WTC11 (cell line): Measurements from ENCODE around the gene TES. TPM values are rescaled to one million over a fixed set of nuclear protein-coding genes. Genes with fewer than 3 reads are reported as not detected.

Source experiments
- ATAC-seq: fragments of 200-7000 bp; cut with Tn5 transposase; 2 replicates; pipeline ENCODE4 v1.10.0; 2021; ENCODE audit warnings: mild to moderate bottlenecking, moderate library complexity
- CTCF ChIA-PET: fragments of 300-600 bp; sonication (Branson Sonifier 250); formaldehyde crosslinking; loops from one replicate; lab custom pipeline; 2021; ENCODE audit warnings: antibody characterized with exemption; lab: Charles Lee
- POLR2A ChIA-PET: fragments of 350-600 bp; sonication (Branson Sonifier 250); formaldehyde crosslinking; loops from one replicate; lab custom pipeline; 2021; ENCODE audit warnings: antibody characterized with exemption; lab: Charles Lee
- DNase-seq: peaks from one replicate; pipeline ENCODE4 v3.0.0; 2021; ENCODE audit warnings: low spot score
- H3K27ac Mint-ChIP-seq: 2 replicates; pipeline ENCODE4 v1.8.0; 2021; ENCODE audit warnings: mixed read lengths
- H3K27me3 Mint-ChIP-seq: 2 replicates; pipeline ENCODE4 v1.8.0; 2021; ENCODE audit warnings: low read depth, mild to moderate bottlenecking, moderate library complexity, mixed read lengths
- H3K36me3 Mint-ChIP-seq: 2 replicates; pipeline ENCODE4 v1.8.0; 2021; ENCODE audit warnings: mixed read lengths
- H3K4me1 Mint-ChIP-seq: 2 replicates; pipeline ENCODE4 v1.8.0; 2022; ENCODE audit warnings: mixed read lengths
- H3K4me3 Mint-ChIP-seq: 2 replicates; pipeline ENCODE4 v1.8.0; 2021; ENCODE audit warnings: mild to moderate bottlenecking, moderate library complexity, mixed read lengths
- H3K9me3 Mint-ChIP-seq: 2 replicates; pipeline ENCODE4 v1.8.0; 2021; ENCODE audit warnings: mixed read lengths
- EMX1 ChIP-seq: fragments of 250-450 bp; sonication (Bioruptor Pico); IDR thresholded peaks from 2 replicates; pipeline ENCODE4 v1.8.0; 2021; ENCODE audit warnings: mild to moderate bottlenecking
- ESRRA ChIP-seq: sonication (generic); formaldehyde crosslinking; IDR thresholded peaks from 2 replicates; pipeline ENCODE4 v1.8.1; 2022; ENCODE audit warnings: mild to moderate bottlenecking, missing genetic modification reagents, borderline replicate concordance
- ETV6 ChIP-seq: sonication (generic); formaldehyde crosslinking; IDR thresholded peaks from 2 replicates; pipeline ENCODE4 v1.8.1; 2022; ENCODE audit warnings: mild to moderate bottlenecking, missing genetic modification reagents
- FOXK1 ChIP-seq: sonication (generic); formaldehyde crosslinking; IDR thresholded peaks from 2 replicates; pipeline ENCODE4 v1.8.0; 2022; ENCODE audit warnings: mild to moderate bottlenecking, moderate library complexity, missing genetic modification reagents
- JAZF1 ChIP-seq: fragments of 250-450 bp; sonication (Bioruptor Pico); IDR thresholded peaks from 2 replicates; pipeline ENCODE4 v1.9.0; 2021; ENCODE audit warnings: moderate library complexity, mild to moderate bottlenecking, inconsistent platforms
- JUN ChIP-seq: sonication (generic); formaldehyde crosslinking; IDR thresholded peaks from 2 replicates; pipeline ENCODE4 v1.8.0; 2023; ENCODE audit warnings: mild to moderate bottlenecking, missing genetic modification reagents
- KAT7 ChIP-seq: sonication (generic); formaldehyde crosslinking; IDR thresholded peaks from 2 replicates; pipeline ENCODE4 v1.8.1; 2023; ENCODE audit warnings: missing genetic modification reagents, mild to moderate bottlenecking, borderline replicate concordance
- MYBL2 ChIP-seq: sonication (generic); formaldehyde crosslinking; IDR thresholded peaks from 2 replicates; pipeline ENCODE4 v1.8.1; 2023; ENCODE audit warnings: mild to moderate bottlenecking, moderate library complexity, missing genetic modification reagents
- NFYB ChIP-seq: sonication (generic); formaldehyde crosslinking; conservative IDR thresholded peaks from 2 replicates; pipeline ENCODE4 v1.8.0; 2022; ENCODE audit warnings: low read depth, missing genetic modification reagents
- RELA ChIP-seq: sonication (generic); formaldehyde crosslinking; IDR thresholded peaks from 2 replicates; pipeline ENCODE4 v1.8.1; 2022; ENCODE audit warnings: missing genetic modification reagents, mild to moderate bottlenecking, borderline replicate concordance
- RORB ChIP-seq: fragments of 250-450 bp; sonication (Bioruptor Pico); IDR thresholded peaks from 2 replicates; pipeline ENCODE4 v1.9.0; 2021; ENCODE audit warnings: mild to moderate bottlenecking
- SP1 ChIP-seq: sonication (generic); formaldehyde crosslinking; conservative IDR thresholded peaks from 2 replicates; pipeline ENCODE4 v1.8.1; 2022; ENCODE audit warnings: missing genetic modification reagents
- TEAD1 ChIP-seq: sonication (generic); formaldehyde crosslinking; IDR thresholded peaks from 2 replicates; pipeline ENCODE4 v1.8.0; 2022; ENCODE audit warnings: mild to moderate bottlenecking, missing genetic modification reagents
- TEAD4 ChIP-seq: sonication (generic); formaldehyde crosslinking; IDR thresholded peaks from 2 replicates; pipeline ENCODE4 v1.8.0; 2022; ENCODE audit warnings: mild to moderate bottlenecking, missing genetic modification reagents
- ZBTB21 ChIP-seq: sonication (generic); formaldehyde crosslinking; IDR thresholded peaks from 2 replicates; pipeline ENCODE4 v1.8.1; 2023; ENCODE audit warnings: mild to moderate bottlenecking, missing genetic modification reagents, borderline replicate concordance
- ZNF138 ChIP-seq: sonication (generic); formaldehyde crosslinking; conservative IDR thresholded peaks from 2 replicates; pipeline ENCODE4 v1.8.1; 2022; ENCODE audit warnings: mild to moderate bottlenecking, moderate library complexity, missing genetic modification reagents
- ZNF232 ChIP-seq: sonication (generic); formaldehyde crosslinking; IDR thresholded peaks from 2 replicates; pipeline ENCODE4 v1.8.0; 2022; ENCODE audit warnings: mild to moderate bottlenecking, missing genetic modification reagents
- total RNA-seq: library from RNA; stranded (reverse); gene quantifications from 3 replicates; pipeline ENCODE4 v1.2.3, GENCODE V29; 2021
- TF ChIP-seq, protein P1 (sequence below): fragments of 250-450 bp; sonication (Bioruptor Pico); IDR thresholded peaks from 2 replicates; pipeline ENCODE4 v1.9.0; 2021; ENCODE audit warnings: mild to moderate bottlenecking
- TF ChIP-seq, protein P2 (sequence below): sonication (generic); formaldehyde crosslinking; IDR thresholded peaks from 2 replicates; pipeline ENCODE4 v1.8.1; 2022; ENCODE audit warnings: low read depth, mild to moderate bottlenecking, moderate library complexity, missing genetic modification reagents, borderline replicate concordance
- TF ChIP-seq, protein P3 (sequence below): sonication (generic); formaldehyde crosslinking; IDR thresholded peaks from 2 replicates; pipeline ENCODE4 v1.8.1; 2023; ENCODE audit warnings: mild to moderate bottlenecking, missing genetic modification reagents, moderate library complexity
- TF ChIP-seq, protein P4 (sequence below): sonication (generic); formaldehyde crosslinking; IDR thresholded peaks from 2 replicates; pipeline ENCODE4 v1.8.1; 2022; ENCODE audit warnings: low read depth, missing genetic modification reagents, borderline replicate concordance
- TF ChIP-seq, protein P5 (sequence below): sonication (generic); formaldehyde crosslinking; IDR thresholded peaks from 2 replicates; pipeline ENCODE4 v1.8.0; 2023; ENCODE audit warnings: mild to moderate bottlenecking, missing genetic modification reagents
- TF ChIP-seq, protein P6 (sequence below): sonication (generic); formaldehyde crosslinking; IDR thresholded peaks from 2 replicates; pipeline ENCODE4 v1.8.1; 2022; ENCODE audit warnings: mild to moderate bottlenecking, missing genetic modification reagents, moderate library complexity, borderline replicate concordance

The TES gene
- total RNA-seq, 1 experiment from 2014 or later, result 48.5 TPM

DNA sequence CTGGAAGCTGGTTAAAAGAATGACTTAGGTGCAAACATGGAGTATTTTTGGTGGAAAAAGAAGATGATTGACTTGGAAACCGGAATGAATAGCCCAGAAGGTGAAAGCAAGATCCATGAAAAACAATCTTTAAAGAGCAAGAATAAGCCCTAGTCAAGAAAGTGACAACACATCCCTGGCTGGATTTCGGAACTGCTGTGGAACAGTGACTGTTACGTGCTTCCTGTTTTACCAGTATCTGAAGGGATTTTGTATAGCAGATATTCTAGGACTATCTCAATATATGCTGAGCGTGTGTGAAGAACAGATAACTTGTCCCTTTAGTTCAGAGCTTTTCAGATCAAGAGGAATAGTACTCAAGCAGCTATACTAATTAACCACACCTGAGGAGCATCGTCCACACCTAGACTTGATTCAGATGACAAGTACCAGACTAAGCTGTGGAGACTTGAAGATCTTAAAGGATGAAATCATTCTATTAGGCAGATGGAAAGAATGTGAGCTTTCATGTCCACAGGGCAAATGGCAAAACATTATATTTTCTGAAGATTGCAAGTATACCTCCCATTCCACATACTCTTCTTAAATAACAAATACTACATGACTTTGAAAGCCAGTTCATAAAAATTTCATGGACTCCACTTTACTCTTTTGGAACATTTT, 11.5 kb upstream of the TES start (continued):
- TF ChIP-seq SP1 (CRISPR knock-in tag), result no peak
- TF ChIP-seq, protein P1, sequence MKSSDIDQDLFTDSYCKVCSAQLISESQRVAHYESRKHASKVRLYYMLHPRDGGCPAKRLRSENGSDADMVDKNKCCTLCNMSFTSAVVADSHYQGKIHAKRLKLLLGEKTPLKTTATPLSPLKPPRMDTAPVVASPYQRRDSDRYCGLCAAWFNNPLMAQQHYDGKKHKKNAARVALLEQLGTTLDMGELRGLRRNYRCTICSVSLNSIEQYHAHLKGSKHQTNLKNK (CRISPR knock-in tag), result no peak
- TF ChIP-seq RORB (CRISPR knock-in tag), result no peak
- TF ChIP-seq, protein P2, sequence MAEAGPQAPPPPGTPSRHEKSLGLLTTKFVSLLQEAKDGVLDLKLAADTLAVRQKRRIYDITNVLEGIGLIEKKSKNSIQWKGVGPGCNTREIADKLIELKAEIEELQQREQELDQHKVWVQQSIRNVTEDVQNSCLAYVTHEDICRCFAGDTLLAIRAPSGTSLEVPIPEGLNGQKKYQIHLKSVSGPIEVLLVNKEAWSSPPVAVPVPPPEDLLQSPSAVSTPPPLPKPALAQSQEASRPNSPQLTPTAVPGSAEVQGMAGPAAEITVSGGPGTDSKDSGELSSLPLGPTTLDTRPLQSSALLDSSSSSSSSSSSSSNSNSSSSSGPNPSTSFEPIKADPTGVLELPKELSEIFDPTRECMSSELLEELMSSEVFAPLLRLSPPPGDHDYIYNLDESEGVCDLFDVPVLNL (CRISPR knock-in tag), result no peak

DNA sequence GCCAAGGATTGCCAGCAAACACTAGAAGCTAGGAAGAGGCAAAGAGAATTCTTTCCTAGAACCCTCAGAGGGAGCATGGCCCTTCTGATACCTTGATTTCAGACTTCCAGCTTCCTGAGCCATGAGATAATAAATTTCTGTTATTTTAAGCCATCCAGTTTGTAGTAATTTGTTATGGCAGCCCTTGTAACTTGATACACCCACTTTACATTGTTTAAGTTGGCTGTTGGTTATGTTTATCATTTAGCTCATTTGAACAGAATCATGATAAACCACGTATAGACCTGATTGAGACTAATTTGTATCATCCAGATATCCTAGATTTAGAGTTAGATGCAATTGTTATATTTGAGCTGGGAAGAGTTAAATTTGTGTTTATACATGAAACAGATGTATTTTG, 9.4 kb upstream of the TES start:
- ATAC-seq, result no peak
- ChIA-PET POLR2A (interaction anchor here (1.5 kb wide), 1 partner anchor 9 kb away, joined by 5 read pairs; the partner anchor contains the start of gene TES), CTCF (interaction anchor here (1.5 kb wide), 1 partner anchor 35 kb away, joined by 3 read pairs; no protein-coding TSS in a partner anchor)
- no peaks in the 10 kb centered on the region for H3K27me3 Mint-ChIP-seq
- no peak for TF ChIP-seq ZNF232 (CRISPR knock-in tag)
- no peak for TF ChIP-seq TEAD4 (CRISPR knock-in tag)
- TF ChIP-seq, protein P3, sequence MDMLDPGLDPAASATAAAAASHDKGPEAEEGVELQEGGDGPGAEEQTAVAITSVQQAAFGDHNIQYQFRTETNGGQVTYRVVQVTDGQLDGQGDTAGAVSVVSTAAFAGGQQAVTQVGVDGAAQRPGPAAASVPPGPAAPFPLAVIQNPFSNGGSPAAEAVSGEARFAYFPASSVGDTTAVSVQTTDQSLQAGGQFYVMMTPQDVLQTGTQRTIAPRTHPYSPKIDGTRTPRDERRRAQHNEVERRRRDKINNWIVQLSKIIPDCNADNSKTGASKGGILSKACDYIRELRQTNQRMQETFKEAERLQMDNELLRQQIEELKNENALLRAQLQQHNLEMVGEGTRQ, result no peak
- no peak for TF ChIP-seq TEAD1
- no peak for TF ChIP-seq JAZF1
- no peak for TF ChIP-seq ZNF138
- TF ChIP-seq ETV6 (CRISPR knock-in tag), result no peak
- no peak for TF ChIP-seq RELA (CRISPR knock-in tag)
- no peak for TF ChIP-seq MYBL2
- no peak for TF ChIP-seq KAT7 (CRISPR knock-in tag)
- TF ChIP-seq, protein P4, sequence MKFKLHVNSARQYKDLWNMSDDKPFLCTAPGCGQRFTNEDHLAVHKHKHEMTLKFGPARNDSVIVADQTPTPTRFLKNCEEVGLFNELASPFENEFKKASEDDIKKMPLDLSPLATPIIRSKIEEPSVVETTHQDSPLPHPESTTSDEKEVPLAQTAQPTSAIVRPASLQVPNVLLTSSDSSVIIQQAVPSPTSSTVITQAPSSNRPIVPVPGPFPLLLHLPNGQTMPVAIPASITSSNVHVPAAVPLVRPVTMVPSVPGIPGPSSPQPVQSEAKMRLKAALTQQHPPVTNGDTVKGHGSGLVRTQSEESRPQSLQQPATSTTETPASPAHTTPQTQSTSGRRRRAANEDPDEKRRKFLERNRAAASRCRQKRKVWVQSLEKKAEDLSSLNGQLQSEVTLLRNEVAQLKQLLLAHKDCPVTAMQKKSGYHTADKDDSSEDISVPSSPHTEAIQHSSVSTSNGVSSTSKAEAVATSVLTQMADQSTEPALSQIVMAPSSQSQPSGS (CRISPR knock-in tag), result no peak
- TF ChIP-seq, protein P5, sequence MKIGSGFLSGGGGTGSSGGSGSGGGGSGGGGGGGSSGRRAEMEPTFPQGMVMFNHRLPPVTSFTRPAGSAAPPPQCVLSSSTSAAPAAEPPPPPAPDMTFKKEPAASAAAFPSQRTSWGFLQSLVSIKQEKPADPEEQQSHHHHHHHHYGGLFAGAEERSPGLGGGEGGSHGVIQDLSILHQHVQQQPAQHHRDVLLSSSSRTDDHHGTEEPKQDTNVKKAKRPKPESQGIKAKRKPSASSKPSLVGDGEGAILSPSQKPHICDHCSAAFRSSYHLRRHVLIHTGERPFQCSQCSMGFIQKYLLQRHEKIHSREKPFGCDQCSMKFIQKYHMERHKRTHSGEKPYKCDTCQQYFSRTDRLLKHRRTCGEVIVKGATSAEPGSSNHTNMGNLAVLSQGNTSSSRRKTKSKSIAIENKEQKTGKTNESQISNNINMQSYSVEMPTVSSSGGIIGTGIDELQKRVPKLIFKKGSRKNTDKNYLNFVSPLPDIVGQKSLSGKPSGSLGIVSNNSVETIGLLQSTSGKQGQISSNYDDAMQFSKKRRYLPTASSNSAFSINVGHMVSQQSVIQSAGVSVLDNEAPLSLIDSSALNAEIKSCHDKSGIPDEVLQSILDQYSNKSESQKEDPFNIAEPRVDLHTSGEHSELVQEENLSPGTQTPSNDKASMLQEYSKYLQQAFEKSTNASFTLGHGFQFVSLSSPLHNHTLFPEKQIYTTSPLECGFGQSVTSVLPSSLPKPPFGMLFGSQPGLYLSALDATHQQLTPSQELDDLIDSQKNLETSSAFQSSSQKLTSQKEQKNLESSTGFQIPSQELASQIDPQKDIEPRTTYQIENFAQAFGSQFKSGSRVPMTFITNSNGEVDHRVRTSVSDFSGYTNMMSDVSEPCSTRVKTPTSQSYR (CRISPR knock-in tag), result no peak
- TF ChIP-seq JUN, result no peak
- no peak for TF ChIP-seq ZBTB21 (CRISPR knock-in tag)
- TF ChIP-seq FOXK1 (CRISPR knock-in tag), result no peak
- TF ChIP-seq, protein P6, sequence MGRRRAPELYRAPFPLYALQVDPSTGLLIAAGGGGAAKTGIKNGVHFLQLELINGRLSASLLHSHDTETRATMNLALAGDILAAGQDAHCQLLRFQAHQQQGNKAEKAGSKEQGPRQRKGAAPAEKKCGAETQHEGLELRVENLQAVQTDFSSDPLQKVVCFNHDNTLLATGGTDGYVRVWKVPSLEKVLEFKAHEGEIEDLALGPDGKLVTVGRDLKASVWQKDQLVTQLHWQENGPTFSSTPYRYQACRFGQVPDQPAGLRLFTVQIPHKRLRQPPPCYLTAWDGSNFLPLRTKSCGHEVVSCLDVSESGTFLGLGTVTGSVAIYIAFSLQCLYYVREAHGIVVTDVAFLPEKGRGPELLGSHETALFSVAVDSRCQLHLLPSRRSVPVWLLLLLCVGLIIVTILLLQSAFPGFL (CRISPR knock-in tag), result no peak
- TF ChIP-seq NFYB (CRISPR knock-in tag), result no peak
- TF ChIP-seq EMX1 (CRISPR knock-in tag), result no peak
- TF ChIP-seq ESRRA (CRISPR knock-in tag), result no peak
- no peak for DNase-seq
- no peaks in the 10 kb centered on the region for H3K4me1 Mint-ChIP-seq
- no peak overlapping the region for H3K4me3 Mint-ChIP-seq
- no peaks in the 10 kb centered on the region for H3K9me3 Mint-ChIP-seq
- no peaks in the 10 kb centered on the region for H3K36me3 Mint-ChIP-seq
- H3K27ac Mint-ChIP-seq, result no peak overlapping the region
